ENCODE data around the gene PRTN3. TPM values are rescaled to one million over a fixed set of nuclear protein-coding genes. Genes with fewer than 3 reads are reported as not detected.
"Not testable (repeated sequence)": the region's sequence is repeated elsewhere in the genome, so short reads cannot be mapped to it uniquely, and the experiment has no call there.

Gene PRTN3
- total RNA-seq, 1 donor from 2014 or later = not detected

- intact Hi-C loops (cut with DNase I); DNase-seq (ENCODE audit: missing footprints); ATAC-seq: not testable (repeated sequence)
Measured at GRCh38 chr19:853614-854220, 12.9 kb downstream of the PRTN3 start.

GRCh38 chr19:854549-854948 lies 13.8 kb downstream of the PRTN3 start:
- DNase-seq (ENCODE audit: missing footprints) (no peak), ATAC-seq (no peak)
- intact Hi-C loops (cut with DNase I) = no loop called here

GRCh38 chr19:855142-855541 lies 14.3 kb downstream of the PRTN3 start:
- ATAC-seq (no peak), DNase-seq (ENCODE audit: missing footprints) (no peak)
- intact Hi-C loops (cut with DNase I) = no loop called here

- intact Hi-C loops (cut with DNase I) = loop anchor here (2.0 kb wide), 1 partner anchor 85 kb away; no protein-coding TSS in a partner anchor
- no peak for ATAC-seq
- no peak for DNase-seq (ENCODE audit: missing footprints)
Measured at GRCh38 chr19:855566-856120, 14.8 kb downstream of the PRTN3 start.

GRCh38 chr19:858284-858683 lies 17.5 kb downstream of the PRTN3 start:
- DNase-seq (ENCODE audit: missing footprints) = no peak
- intact Hi-C loops (cut with DNase I) = no loop called here
- ATAC-seq = no peak

GRCh38 chr19:858868-859843 lies 18.4 kb downstream of the PRTN3 start, which contains the start of gene CFD:
TSS of gene CFD (plus strand) at chr19:859664. CDS start at chr19:859690, 26 bp downstream.
- peak; percentile 77 for ATAC-seq
- DNase-seq (ENCODE audit: missing footprints) = peak; percentile 90
- intact Hi-C loops (cut with DNase I) = no loop called here

GRCh38 chr19:861141-861755 lies 20.4 kb downstream of the PRTN3 start:
- intact Hi-C loops (cut with DNase I) = no loop called here
- no peak for DNase-seq (ENCODE audit: missing footprints)
- no peak for ATAC-seq

GRCh38 chr19:861756-862580 lies 21.2 kb downstream of the PRTN3 start:
- no peak for DNase-seq (ENCODE audit: missing footprints)
- no peak for ATAC-seq
- intact Hi-C loops (cut with DNase I) = loop anchor here (2.0 kb wide), 1 partner anchor 59 kb away; no protein-coding TSS in a partner anchor

GRCh38 chr19:862581-863314 lies 21.9 kb downstream of the PRTN3 start:
- DNase-seq (ENCODE audit: missing footprints) = peak; percentile 88
- intact Hi-C loops (cut with DNase I) = loop anchor here (2.0 kb wide), 1 partner anchor 58 kb away; no protein-coding TSS in a partner anchor
- ATAC-seq = no peak

- no peak for ATAC-seq
- DNase-seq (ENCODE audit: missing footprints) = no peak
- intact Hi-C loops (cut with DNase I) = loop anchor here (2.0 kb wide), 1 partner anchor 58 kb away; no protein-coding TSS in a partner anchor
Measured at GRCh38 chr19:863315-863620, 22.5 kb downstream of the PRTN3 start.

GRCh38 chr19:866769-867300 lies 26.0 kb downstream of the PRTN3 start:
- no peak for DNase-seq (ENCODE audit: missing footprints)
- intact Hi-C loops (cut with DNase I) = no loop called here

GRCh38 chr19:867301-867793 lies 26.5 kb downstream of the PRTN3 start:
- intact Hi-C loops (cut with DNase I) = no loop called here
- ATAC-seq = peak; percentile 9
- no peak for DNase-seq (ENCODE audit: missing footprints)

More at GRCh38 chr19:866769-867300, 26.0 kb downstream of the PRTN3 start:
- no peak for ATAC-seq

- intact Hi-C loops (cut with DNase I) = no loop called here
- ATAC-seq (no peak), DNase-seq (ENCODE audit: missing footprints) (no peak)
Measured at GRCh38 chr19:867855-868457, 27.2 kb downstream of the PRTN3 start.

- ATAC-seq = no peak
- DNase-seq (ENCODE audit: missing footprints) = no peak
- intact Hi-C loops (cut with DNase I) = no loop called here
Measured at GRCh38 chr19:868458-869244, 27.9 kb downstream of the PRTN3 start.

GRCh38 chr19:869245-870177 lies 28.7 kb downstream of the PRTN3 start:
- intact Hi-C loops (cut with DNase I) = loop anchor here (5.0 kb wide), 1 partner anchor 43 kb away; the partner anchor contains the start of gene R3HDM4
- ATAC-seq (peak; percentile 27), DNase-seq (ENCODE audit: missing footprints) (no peak)

Measured in Right ventricle myocardium inferior (tissue), 1 donor.